ENCODE measurements around the gene ELP1. TPM values are rescaled to one million over a fixed set of nuclear protein-coding genes. Genes with fewer than 3 reads are reported as not detected.

Gene ELP1
- total and polyA plus RNA-seq, 4 donors, result 9.3 to 27.7 (median 16.4) TPM

DNA sequence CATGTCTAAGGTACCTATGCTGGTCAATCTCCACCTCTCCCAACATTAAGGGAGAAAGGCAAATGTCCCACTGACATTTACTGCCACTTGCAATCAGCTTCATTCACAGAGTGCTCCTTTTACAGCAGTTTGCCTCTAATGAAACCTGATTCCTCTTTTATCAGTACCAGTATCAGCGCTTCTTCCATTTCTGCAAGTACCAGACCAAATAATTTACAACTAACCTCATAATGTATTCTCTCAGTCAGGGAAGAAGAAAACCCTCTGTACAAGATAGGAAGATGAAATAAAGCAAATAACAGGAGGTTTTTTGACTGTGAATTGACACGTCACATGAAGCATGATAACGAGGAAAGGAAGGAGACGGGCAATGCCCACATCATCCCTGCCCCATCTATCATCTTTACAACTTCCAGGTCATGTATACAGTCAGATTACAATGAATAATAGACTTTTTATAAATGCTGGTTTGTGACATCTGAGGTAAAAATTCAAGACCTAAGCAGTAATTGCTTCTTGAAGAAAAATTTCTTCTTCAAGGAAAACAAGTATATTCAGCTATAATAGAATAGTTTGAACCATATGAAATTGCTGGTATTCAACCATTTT lies 22.2 kb upstream of the ELP1 start (continued):
- TF ChIP-seq ATF3 (IDR thresholded peaks at IDR 0.05) (no peak), HNF4G (IDR thresholded peaks at IDR 0.05) (no peak)
- TF ChIP-seq, protein P1, sequence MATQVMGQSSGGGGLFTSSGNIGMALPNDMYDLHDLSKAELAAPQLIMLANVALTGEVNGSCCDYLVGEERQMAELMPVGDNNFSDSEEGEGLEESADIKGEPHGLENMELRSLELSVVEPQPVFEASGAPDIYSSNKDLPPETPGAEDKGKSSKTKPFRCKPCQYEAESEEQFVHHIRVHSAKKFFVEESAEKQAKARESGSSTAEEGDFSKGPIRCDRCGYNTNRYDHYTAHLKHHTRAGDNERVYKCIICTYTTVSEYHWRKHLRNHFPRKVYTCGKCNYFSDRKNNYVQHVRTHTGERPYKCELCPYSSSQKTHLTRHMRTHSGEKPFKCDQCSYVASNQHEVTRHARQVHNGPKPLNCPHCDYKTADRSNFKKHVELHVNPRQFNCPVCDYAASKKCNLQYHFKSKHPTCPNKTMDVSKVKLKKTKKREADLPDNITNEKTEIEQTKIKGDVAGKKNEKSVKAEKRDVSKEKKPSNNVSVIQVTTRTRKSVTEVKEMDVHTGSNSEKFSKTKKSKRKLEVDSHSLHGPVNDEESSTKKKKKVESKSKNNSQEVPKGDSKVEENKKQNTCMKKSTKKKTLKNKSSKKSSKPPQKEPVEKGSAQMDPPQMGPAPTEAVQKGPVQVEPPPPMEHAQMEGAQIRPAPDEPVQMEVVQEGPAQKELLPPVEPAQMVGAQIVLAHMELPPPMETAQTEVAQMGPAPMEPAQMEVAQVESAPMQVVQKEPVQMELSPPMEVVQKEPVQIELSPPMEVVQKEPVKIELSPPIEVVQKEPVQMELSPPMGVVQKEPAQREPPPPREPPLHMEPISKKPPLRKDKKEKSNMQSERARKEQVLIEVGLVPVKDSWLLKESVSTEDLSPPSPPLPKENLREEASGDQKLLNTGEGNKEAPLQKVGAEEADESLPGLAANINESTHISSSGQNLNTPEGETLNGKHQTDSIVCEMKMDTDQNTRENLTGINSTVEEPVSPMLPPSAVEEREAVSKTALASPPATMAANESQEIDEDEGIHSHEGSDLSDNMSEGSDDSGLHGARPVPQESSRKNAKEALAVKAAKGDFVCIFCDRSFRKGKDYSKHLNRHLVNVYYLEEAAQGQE (IDR thresholded peaks at IDR 0.05), result no peak

GRCh38 chr9:108953983-108954574 lies 20.2 kb upstream of the ELP1 start:
- H3K4me1 ChIP-seq (ENCODE audit: control insufficient read depth in 4 of 4, insufficient read depth in 4 of 4, low read length in 3 of 4), result no peaks in the 10 kb centered on the region
- H3K27ac ChIP-seq (ENCODE audit: low read depth in 1 of 2, low read length in 2 of 2), result no peak overlapping the region
- no peak for DNase-seq (ENCODE audit: low spot score)
- H3K9me3 ChIP-seq (ENCODE audit: control insufficient read depth in 4 of 4, low read length in 3 of 4), result no peaks in the 10 kb centered on the region
- TF ChIP-seq FOXA2 (IDR thresholded peaks at IDR 0.05), result peak; percentile 41
- TF ChIP-seq, protein P2, sequence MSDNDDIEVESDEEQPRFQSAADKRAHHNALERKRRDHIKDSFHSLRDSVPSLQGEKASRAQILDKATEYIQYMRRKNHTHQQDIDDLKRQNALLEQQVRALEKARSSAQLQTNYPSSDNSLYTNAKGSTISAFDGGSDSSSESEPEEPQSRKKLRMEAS (IDR thresholded peaks at IDR 0.05), result no peak
- TF ChIP-seq CTCF (IDR thresholded peaks at IDR 0.05; ENCODE audit: low read depth, low read length, missing input control), result peak; percentile 75
- no peak for TF ChIP-seq NR2F2 (IDR thresholded peaks at IDR 0.05)
- TF ChIP-seq TAF1 (conservative IDR thresholded peaks at IDR 0.05), result no peak
- no peak for TF ChIP-seq YY1 (IDR thresholded peaks at IDR 0.05)
- peak; percentile 85 to 88 for TF ChIP-seq RAD21 (IDR thresholded peaks at IDR 0.05)
- H3K4me3 ChIP-seq (ENCODE audit: low read depth in 1 of 3, low read length in 3 of 3), result no peak overlapping the region
- no peaks in the 10 kb centered on the region for H3K27me3 ChIP-seq (ENCODE audit: control insufficient read depth in 4 of 4, insufficient read depth in 4 of 4, low read length in 3 of 4)
- no peak overlapping the region for H3K9ac ChIP-seq (ENCODE audit: low read depth in 1 of 2, low read length in 2 of 2)
- H3K36me3 ChIP-seq (ENCODE audit: control insufficient read depth in 4 of 4, insufficient read depth in 3 of 4, low read depth in 1 of 4, low read length in 3 of 4), result no peaks in the 10 kb centered on the region
- 2% methylated on average over 3 of the region's 3 CpGs for WGBS

- Histone ChIP-seq H3K36me3 (ENCODE audit: control insufficient read depth in 4 of 4, insufficient read depth in 3 of 4, low read depth in 1 of 4, low read length in 3 of 4) (no peaks in the 10 kb centered on the region), H3K9me3 (ENCODE audit: control insufficient read depth in 4 of 4, low read length in 3 of 4) (no peaks in the 10 kb centered on the region), H3K27me3 (ENCODE audit: control insufficient read depth in 4 of 4, insufficient read depth in 4 of 4, low read length in 3 of 4) (no peaks in the 10 kb centered on the region), H3K4me1 (ENCODE audit: control insufficient read depth in 4 of 4, insufficient read depth in 4 of 4, low read length in 3 of 4) (no peaks in the 10 kb centered on the region), H3K4me3 (ENCODE audit: low read depth in 1 of 3, low read length in 3 of 3) (no peak overlapping the region), H3K9ac (ENCODE audit: low read depth in 1 of 2, low read length in 2 of 2) (no peak overlapping the region), H3K27ac (ENCODE audit: low read depth in 1 of 2, low read length in 2 of 2) (no peak overlapping the region)
- 90% methylated on average over 2 of the region's 2 CpGs for WGBS
- no peak for TF ChIP-seq FOXA2 (IDR thresholded peaks at IDR 0.05)
- no peak for TF ChIP-seq ATF3 (IDR thresholded peaks at IDR 0.05)
- TF ChIP-seq RXRA (IDR thresholded peaks at IDR 0.05), result no peak
- TF ChIP-seq YY1 (IDR thresholded peaks at IDR 0.05), result no peak
- no peak for TF ChIP-seq HNF4A (conservative IDR thresholded peaks at IDR 0.05)
- no peak for TF ChIP-seq TAF1 (conservative IDR thresholded peaks at IDR 0.05)
- TF ChIP-seq, protein P2 (IDR thresholded peaks at IDR 0.05), result no peak
- TF ChIP-seq RAD21 (IDR thresholded peaks at IDR 0.05), result no peak
- no peak for TF ChIP-seq FOXA1 (IDR thresholded peaks at IDR 0.05)
- TF ChIP-seq GABPA (IDR thresholded peaks at IDR 0.05 in 1 of 2, conservative IDR thresholded peaks at IDR 0.05 in 1 of 2), result no peak
- no peak for TF ChIP-seq NR2F2 (IDR thresholded peaks at IDR 0.05)
- no peak for TF ChIP-seq ZBTB33 (IDR thresholded peaks at IDR 0.05)
- no peak for DNase-seq (ENCODE audit: low spot score)
Measured at GRCh38 chr9:108951578-108951977, 17.7 kb upstream of the ELP1 start.
